Measurements from ENCODE around the gene KATNBL1.
A peak's percentile ranks its signal among the peaks of the same experiment; 100 is the strongest.
"Not testable (repeated sequence)": the region's sequence is repeated elsewhere in the genome, so short reads cannot be mapped to it uniquely, and the experiment has no call there.

The KATNBL1 gene

DNA sequence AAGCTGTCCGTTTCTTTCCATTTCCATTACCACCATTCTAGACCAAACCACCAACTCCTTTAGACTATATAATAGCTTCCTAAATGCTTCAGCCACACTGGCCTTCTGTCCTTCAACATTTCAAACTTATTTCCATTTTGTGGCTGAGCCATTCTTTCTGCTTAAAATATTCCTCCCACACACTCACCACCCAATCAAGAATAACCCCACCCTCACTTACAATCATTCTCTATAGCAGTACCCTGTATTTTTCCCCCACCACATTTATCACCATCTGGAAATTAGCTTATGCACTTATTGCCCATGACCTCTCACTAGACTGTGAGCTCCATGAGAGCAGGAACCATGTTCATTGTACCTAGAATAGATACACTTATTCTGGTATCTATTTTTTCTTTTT is 6.6 kb downstream of the KATNBL1 start:
- DNase-seq (ENCODE audit: low spot score) = no peak

DNA sequence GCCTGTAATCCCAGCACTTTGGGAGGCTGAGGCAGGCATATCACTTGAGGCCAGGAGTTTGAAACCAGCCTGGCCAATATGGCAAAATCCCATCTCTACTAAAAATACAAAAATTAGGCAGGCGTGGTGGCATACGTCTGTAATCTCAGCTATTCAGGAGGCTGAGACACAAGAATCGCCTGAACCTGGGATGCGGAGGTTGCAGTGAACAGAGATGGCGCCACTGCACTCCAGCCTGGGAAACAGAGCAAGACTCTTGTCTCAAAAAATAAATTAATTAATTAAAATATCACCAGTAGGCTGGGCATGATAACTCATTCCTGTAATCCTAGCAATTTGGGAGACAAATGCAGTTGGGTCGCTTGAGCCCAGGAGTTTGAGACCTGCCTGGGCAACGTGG is 16.6 kb downstream of the KATNBL1 start:
- not testable (repeated sequence) for DNase-seq (ENCODE audit: low spot score)

DNA sequence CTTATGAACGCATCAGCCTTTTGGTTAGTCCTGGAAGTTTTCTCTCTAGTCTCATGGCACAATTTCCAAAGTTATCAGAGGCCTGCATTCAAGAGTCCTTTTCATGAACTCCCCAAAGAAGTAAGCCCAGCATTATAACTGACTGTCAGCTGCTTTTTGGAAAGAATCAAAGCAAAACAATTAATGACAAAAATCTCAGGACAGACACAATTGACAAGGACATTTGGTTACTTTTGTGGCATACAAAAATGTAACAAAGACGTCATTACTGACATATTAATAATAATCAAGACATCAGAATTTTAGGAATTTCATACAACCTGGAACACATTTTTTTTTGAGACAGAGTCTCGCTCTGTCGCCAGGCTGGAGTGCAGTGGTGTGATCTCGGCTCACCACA is 21.2 kb downstream of the KATNBL1 start:
- no peak for DNase-seq (ENCODE audit: low spot score)

DNA sequence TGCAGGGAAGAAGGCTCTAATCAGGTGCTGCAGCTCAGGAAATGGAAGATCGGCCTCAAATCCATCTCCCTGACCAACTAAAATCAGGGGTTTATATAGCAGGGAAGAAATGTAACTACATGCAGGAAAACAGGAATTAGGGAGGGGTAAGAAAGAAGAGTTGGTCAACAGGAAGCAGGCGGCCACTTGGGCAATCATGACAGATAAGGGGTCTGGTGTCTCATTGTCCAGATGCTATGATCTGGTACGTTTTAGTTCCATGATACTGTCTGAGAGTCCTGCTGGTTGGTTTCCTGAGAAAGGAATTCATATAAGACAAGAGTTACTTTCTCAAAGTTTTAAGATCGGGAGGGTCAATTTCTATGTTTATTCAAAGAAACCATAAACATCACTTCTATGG is 24.2 kb downstream of the KATNBL1 start:
- DNase-seq (ENCODE audit: low spot score) = no peak

DNA sequence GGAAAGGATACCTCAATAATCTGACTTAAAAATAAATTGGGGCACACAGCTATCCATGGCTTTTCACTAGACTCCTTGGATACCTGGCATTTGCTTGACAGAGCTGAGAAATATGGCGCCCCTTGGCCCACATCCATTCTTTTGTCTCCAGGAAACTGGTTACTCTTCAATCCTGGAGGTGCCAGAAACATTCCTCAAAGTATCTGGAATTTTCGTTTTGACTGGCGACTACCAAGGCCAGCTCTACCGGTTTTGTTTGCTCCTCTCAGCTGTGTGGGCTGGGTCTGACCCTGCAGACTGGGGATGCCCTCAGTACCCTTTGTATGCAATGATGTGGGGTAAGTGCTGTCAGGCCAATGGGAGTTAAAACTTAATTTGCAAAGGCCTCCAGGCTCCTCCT is 27.0 kb downstream of the KATNBL1 start:
- DNase-seq (ENCODE audit: low spot score) = no peak

DNA sequence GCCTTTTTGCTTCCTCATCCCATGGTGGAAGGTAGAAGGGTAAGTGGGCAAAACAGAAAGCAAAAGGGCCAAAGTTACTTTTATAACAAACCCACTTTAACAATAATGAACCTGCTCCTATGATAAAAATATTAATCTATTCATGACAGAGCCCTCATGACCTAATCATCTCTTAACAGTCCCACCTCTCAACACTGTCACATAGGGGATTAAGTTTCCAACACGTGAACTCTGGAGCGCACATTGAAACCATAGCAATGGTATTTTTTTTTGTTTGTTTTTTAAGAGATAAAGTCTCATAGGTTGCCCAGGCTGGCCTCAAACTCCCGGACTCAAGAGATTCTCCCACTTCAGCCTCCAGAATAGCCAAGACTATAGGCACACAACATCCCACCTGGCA is 30.7 kb downstream of the KATNBL1 start:
- DNase-seq (ENCODE audit: low spot score) = peak; percentile 23

DNA sequence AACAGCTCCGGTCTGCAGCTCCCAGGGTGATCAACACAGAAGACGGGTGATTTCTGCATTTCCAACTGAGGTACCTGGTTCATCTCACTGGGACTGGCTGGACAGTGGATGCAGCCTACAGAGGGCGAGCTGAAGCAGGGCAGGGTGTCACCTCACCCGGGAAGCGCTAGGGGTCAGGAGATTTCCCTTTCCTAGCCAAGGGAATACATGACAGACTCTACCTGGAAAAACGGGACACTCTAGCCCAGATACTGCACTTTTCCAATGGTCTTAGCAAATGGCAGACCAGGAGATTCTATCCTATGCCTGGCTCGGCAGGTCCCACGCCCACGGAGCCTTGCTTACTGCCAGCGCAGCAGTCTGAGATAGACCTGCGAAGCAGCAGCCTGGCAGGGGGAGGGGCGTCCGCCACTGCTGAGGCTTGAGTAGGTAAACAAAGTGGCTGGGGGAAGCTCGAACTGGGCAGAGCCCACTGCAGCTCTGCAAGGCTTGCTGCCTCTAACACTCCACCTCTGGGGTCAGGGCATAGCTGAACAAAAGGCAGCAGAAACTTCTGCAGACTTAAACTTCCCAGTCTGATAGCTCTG is 43.8 kb downstream of the KATNBL1 start:
- DNase-seq (ENCODE audit: low spot score) = not testable (repeated sequence)

DNA sequence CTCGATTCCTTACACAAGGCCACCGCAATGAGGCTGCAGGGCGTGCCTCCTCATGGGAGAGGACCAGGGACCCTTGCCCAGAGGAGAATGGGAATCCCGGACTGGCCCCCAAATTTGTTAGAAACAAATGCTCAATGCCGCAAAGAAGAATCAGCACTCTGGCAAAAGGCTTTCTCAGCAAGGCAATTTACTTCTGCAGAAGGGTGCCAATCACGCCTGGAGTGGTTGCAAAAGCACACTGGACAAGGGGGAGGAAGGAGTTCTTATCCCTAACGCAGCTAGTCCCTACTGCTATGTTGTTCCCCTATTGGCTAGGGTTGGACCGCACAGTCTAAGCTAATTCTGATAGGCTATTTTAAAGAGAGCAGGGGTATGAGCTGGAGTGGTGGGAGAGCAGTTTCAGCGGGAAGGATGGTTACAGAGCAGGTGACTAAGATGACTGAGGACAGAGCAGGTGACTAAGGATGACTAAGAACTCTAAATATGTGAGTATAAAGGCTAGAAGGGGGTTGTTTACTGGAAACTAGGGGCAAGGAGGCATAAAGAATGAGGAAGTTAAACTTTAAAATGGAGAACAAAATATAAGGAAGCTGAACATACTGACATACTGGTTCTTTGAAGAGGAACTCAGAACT is 48.5 kb downstream of the KATNBL1 start:
- no peak for DNase-seq (ENCODE audit: low spot score)

DNA sequence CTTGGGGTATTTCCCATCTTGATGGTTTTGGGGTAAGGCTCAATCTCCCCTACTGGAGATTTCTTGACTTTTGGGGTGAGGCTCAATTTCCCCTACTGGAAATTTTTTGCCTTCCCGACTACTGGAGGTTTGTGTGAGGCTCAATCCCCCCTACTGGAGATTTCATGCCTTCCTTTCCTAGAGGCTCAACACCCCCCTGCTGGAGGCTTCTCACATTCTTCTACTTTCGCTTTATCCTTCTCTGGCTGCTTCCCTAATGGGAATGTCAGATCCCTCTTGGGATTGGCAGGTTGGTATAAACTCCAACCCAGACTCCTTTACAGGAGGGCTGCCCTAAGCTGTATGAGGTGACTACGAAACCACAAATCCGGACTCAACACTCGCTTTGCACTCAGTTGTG is 49.2 kb downstream of the KATNBL1 start:
- DNase-seq (ENCODE audit: low spot score) = no peak

GRCh38 chr15:34158355-34158754 is 51.5 kb downstream of the KATNBL1 start:
- DNase-seq (ENCODE audit: low spot score) = no peak

- no peak for DNase-seq (ENCODE audit: low spot score)
Observed at GRCh38 chr15:34155859-34156258, 54.0 kb downstream of the KATNBL1 start.

DNA sequence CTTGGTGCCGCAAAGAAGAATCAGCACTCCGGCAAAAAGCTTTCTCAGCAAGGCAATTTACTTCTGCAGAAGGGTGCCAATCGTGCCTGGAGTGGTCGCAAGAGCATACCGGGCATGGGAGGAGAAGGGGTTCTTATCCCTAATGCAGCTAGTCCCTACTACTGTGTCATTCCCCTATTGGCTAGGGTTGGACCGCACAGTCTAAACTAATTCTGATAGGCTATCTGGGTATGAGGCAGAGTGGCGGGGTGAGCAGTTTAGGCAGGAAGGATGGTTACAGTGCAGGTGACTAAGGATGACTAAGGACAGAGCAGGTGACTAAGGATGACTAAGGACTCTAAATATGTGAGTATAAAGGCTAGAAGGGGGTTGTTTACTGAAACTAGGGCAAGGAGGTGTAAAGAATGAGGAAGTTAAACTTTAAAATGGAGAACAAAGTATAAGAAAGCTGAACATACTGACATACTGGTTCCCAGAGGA is 55.1 kb downstream of the KATNBL1 start:
- no peak for DNase-seq (ENCODE audit: low spot score)

DNA sequence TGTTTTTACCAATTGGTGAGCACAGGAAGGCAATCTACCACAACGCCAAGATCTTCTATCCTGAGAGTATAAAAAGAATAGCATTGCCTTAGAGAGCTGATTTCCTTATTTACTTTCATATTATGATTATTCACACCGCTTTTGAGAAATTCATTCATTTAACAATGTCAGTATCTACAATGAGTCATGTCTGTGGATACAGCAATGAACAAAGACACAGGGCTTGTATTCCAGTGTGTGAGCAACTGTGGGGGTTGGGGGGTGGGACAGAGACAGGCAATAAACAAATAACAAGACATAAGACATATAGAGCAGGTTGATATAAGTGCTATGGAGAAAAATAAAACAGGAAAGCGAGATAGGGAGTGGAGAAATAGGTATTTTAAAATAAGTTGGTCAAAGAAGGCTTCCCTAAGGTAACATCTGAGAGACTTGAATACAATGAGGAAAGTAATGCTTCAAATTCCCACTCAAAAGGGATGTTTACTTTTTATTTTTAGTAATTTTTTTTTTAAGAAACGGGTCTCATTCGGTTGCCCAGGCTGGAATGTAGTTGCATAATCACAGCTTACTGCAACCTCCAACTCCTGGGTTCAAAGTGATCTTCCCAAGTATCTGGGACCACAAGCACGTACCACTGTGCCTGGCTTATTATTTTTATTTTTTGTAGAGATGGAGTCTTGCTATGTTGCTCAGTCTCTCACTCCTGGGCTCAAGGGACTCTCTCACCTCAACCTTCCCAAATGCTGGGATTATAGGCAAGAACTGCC is 62.3 kb downstream of the KATNBL1 start:
- no peak for DNase-seq (ENCODE audit: low spot score)

DNA sequence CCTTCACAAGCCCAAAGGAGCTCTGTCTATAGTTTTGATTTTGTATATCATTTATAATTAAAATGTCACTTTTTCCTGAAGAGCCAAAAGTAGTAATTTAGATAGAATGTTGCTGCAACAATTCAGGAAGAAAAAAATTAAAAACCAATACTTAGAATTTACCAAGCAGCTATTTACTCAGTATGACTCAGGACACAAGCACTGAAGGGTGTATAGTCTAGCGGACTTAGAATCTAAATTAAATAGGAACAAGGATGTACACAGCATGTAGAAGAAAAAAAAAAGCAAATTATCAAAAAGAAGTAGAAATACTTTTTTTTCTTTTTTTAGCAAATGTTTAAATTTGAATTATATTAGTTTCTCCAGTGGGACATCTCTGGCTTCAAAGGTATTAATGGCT is 76.4 kb downstream of the KATNBL1 start:
- no peak for DNase-seq (ENCODE audit: low spot score)

- DNase-seq (ENCODE audit: low spot score) = no peak
Observed at GRCh38 chr15:34132881-34133280, 77.0 kb downstream of the KATNBL1 start.

DNA sequence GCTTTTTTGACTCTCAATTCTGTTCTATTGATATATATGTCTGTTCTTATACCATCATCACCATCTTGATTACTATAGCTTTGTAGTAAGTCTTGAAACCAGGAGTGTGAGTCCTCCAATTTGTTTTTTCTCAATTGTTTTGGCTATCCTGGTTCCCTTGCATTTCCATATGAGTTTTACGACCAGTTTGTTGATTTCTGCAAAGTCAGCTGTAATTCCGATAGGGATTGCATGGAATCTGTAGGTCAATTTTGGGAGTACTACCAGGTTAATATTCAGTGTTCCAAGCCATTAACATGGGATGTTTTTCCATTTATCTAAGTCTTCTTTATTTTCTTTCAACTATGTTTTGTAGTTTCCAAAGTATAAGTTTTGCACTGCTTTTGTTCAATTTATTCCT is 81.0 kb downstream of the KATNBL1 start:
- no peak for DNase-seq (ENCODE audit: low spot score)

DNA sequence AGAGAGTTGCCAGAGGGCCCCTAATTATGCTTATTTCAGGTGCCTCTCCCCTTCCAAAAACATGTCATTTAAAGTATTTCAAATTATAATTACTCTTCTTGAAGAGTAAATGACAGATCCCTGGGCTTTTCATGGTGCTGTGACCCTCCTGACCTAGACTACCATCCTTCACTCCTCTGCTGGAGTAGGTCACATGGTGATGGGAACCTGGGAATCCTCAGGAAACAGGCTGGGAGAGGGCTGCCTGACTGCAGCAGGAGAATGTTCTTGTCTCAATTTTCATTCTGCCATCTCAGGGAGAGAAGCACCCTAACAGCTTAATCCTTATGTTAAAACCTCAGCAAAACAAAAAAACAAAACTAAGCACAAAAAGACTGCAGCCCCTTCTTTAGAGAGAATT is 83.4 kb downstream of the KATNBL1 start:
- DNase-seq (ENCODE audit: low spot score) = no peak

DNA sequence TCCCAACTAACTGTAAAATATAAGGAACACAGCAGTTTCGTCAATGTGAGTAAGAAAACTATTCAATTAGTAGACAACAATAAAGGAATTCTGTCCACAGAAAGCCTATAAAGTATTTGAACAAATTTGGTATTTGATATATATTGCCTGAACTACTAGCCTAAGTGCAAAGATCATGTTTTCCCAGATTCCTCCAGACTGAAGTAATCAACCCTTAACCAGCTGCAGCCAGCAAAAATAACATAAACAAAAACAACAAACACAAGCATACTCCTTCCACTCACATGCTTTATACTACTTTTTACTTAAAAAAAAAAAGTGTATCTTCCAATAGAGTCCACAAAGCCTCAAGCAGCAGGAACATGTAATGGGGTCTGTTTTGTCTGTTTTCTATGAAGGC is 84.0 kb downstream of the KATNBL1 start:
- no peak for DNase-seq (ENCODE audit: low spot score)

- DNase-seq (ENCODE audit: low spot score) = no peak
Observed at GRCh38 chr15:34124651-34125050, 85.2 kb downstream of the KATNBL1 start.

GRCh38 chr15:34122771-34123183 is 87.1 kb downstream of the KATNBL1 start:
- DNase-seq (ENCODE audit: low spot score) = no peak

GRCh38 chr15:34121786-34122185 is 88.1 kb downstream of the KATNBL1 start:
- not testable (repeated sequence) for DNase-seq (ENCODE audit: low spot score)

GRCh38 chr15:34120420-34120819 is 89.5 kb downstream of the KATNBL1 start:
- DNase-seq (ENCODE audit: low spot score) = not testable (repeated sequence)

DNA sequence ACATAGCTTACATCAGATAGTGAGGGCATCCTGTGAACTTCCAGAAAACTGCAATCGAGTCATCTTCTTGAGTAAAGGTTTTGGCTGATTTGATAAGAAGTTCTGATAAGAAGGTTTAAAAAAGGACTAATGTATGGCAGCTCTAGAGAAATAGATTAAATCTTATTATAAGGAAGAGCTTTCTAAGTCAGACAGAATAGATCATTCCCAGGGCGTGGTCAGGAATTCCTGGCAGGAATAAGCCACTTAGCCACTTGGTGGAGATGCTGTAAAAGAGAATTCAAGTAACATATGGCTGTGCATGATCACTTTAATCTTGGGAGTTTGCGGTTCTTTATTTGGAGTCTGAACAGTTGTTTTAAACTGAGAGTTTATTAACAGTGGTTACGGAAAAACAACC is 90.6 kb downstream of the KATNBL1 start:
- DNase-seq (ENCODE audit: low spot score) = no peak

Data from hematopoietic multipotent progenitor cell treated with erythropoietin and hydrocortisone succinate and interleukin-3 and kit ligand, for 15 days (in vitro differentiated cells).